Superior temporal gyrus (tissue), 1 donor: ENCODE data around the gene TMEM87B.

Source experiments
- DNase-seq: peaks from one replicate; pipeline ENCODE4 v3.0.0-alpha.2; 2016; ENCODE audit errors: extremely low spot score

TMEM87B gene

GRCh38 chr2:112166806-112167499 is 111.9 kb downstream of the TMEM87B start:
- no peak for DNase-seq

GRCh38 chr2:112168422-112169124 is 113.5 kb downstream of the TMEM87B start:
- DNase-seq = no peak
